ENCODE results near the gene SLC35A2.
A peak's percentile ranks its signal among the peaks of the same experiment; 100 is the strongest.

The SLC35A2 gene

DNA sequence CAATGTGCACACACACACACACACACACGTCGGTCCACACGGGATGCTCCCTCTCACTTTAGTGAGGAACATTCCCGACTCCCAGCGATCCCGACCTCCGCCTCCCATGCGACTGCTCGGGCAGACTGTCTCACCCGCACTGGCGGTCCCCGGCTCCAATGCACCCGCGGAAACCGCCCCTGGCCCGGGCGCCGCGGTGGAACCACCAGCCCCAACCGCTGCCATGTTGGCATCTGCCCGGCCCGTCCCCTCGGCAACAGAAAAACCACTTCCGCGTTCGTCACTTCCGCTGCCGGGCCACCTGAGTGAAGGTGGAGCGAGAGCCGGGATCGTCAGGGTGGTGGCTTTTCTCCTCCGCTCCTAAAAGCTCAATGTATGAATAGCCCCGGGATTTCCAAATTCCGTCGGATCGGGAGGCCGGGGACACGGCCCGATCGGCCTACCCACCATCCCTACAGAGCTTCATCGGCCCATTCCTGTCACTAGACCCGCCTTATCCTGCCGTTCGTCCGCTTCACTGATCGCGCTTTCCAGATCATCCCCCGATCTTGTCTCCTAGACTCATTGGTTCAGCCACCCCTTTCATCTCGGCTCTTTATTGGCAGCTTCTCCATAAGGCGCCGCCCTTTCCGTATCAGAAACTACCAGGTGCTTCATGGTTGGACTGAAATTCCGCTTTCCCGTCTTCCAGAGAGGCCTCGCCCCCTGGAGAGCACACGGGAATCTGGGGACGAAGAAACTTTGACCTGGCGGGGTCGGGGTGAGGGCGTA lies at the start of gene SLC35A2:
Gene SLC35A2 (minus strand): TSS at position 235 of the 771 bp plus-strand sequence. CDS start 10 bp downstream, at position 225.
- peak; percentile 81 for DNase-seq (ENCODE audit: low spot score)

DNA sequence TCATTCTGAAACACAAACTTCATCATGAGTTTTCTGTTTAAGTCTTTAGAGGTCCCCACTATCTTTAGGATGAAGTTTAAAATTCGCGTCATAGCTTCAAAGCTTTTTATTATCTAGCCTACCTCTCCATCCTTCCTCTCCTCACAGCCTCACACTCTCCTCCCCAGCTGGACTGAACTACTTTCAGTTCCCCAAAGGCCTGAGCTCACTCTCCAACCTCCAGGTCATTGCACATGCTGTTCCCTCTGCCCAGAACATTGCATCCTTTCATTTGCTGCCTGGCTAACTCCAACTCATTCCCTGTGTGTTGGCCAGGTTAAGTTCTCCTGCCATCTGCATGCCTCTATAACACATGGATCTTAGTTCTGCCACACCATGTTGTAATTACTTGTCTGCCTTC lies 48.8 kb upstream of the SLC35A2 start:
- no peak for DNase-seq (ENCODE audit: low spot score)

DNA sequence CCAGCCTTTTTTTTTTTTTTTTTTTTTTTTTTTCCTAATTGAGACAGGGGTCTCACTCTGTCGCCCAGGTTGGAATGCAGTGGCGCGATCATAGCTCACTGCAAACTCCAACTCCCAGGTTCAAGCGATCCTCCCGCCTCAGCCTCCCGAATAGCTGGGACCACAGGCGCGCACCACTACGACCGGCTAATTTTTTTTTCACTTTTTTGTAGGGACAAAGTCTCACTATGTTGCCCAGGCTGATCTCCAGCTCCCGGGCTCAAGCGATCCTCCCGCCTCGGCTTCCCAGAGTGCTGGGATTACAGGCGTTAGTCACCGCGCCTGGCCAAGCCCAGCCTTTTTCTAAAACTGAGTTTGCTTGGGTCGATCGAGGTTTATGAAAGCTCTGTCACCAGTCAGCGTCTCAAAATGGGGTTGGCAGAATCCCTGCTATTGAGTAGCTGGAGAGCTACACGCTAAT lies 47.2 kb upstream of the SLC35A2 start:
- DNase-seq (ENCODE audit: low spot score): no peak

DNA sequence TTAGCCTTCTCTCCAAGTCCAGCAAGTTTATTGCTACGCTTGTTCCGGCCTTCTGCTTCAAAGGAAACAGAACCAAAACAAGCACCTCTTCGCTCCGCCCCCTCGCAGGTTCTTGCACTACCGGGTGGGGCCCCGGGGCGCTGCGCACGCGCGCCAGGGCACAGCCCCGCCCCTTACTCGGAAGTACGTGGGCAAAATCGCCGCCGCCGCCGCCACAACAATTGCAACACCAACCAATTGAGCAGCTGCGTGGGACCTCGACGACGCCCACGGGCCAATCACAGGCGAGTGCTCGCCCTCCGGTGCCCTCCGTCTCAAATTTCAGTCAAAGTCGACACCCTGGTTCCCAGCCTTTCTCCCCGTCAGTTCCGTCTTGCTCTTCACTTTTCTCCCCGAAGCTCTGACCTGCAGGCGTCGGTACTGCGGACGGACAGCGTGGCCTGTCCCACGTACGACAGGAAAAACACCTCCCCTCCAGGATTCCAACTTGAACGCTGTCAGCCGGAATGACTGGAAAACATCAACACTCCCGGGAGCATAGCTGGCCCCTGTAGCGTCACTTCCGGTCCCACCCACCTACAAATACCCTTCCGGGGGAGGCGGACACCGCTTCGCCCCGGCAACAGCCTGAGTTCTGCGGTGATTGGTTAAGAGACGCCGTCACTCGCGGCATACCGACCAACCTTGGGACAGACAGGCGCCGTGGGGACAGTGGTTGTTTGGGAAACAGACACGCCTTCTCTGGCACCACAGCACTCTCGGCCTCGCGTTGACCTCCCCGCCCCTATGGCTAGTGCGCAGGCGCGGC lies 46.6 kb upstream of the SLC35A2 start:
- peak; percentile 93 for DNase-seq (ENCODE audit: low spot score)

DNA sequence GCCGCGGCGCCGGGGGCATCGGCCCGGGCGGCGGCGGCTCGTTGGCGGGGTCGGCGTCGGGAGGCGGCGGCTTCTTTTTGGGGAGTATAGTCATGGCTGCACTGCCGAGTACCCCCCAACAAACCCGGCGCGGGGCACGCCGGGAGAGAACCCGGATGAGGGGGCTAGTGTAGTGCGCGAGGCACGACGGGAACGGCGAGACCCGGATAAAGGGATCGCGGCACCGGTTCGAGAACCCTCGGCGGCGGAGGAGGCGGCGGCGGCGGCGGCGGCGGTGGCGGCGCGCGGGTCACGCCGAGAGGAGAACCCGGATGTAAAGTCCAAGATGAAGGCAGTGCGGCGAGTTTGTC lies 46.0 kb upstream of the SLC35A2 start, which contains the start of gene OTUD5:
Gene OTUD5 (minus strand): TSS at position 131 of the 350 bp plus-strand sequence. CDS start 37 bp downstream, at position 94.
- peak; percentile 62 for DNase-seq (ENCODE audit: low spot score)

DNA sequence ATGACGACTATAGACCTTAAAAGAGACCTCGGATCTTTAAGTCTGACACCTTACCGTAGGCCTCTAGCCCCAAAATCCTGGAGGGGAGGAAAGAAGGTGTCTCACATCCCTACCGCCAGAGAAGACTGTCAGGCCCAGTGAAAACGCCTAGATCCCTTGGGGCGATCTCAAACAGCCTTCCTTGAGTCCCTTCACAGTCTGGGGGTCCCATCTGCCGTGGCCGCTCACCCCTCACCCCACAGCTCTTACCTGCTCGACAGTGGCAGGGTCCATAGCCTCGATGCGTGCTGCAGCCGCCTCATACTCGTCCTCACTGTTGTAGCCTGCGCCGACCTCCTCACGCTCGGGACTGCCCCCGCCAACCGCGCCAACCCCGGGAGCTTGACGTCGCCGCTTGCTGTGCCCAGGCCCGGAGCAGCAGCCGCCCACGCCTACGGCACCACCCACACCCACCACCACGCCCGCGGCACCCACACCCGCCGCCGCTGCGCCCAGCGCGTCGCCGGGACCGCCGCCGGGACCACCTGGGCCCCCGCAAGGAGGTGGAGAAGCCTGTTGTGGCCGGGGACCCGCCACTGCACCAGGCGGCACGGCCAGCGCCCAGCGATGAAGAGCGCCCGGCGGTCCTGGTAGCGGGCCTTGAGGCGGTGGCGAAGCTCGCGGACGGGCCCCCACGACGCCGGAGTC lies 45.4 kb upstream of the SLC35A2 start:
- no peak for DNase-seq (ENCODE audit: low spot score)

DNA sequence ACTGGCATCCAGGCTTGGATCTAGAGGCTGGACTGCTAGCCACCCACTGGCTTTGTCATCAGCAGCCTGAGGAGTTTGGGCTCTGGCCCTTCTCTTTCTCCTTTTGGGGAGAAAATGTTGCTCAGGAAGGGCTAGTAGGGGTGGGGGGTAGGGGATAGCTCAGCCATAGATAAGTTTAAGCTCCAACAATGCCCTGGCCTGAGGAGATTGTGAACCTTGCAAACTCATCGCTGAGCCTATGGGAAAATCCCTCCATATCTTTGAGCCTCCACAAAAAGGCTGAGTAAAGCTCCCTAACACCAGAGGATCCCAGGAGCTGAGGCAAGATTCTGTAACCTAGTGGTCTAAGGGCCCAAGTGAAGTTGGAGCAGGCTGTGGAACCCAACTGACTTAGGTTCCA lies 37.1 kb upstream of the SLC35A2 start:
- DNase-seq (ENCODE audit: low spot score): no peak

DNA sequence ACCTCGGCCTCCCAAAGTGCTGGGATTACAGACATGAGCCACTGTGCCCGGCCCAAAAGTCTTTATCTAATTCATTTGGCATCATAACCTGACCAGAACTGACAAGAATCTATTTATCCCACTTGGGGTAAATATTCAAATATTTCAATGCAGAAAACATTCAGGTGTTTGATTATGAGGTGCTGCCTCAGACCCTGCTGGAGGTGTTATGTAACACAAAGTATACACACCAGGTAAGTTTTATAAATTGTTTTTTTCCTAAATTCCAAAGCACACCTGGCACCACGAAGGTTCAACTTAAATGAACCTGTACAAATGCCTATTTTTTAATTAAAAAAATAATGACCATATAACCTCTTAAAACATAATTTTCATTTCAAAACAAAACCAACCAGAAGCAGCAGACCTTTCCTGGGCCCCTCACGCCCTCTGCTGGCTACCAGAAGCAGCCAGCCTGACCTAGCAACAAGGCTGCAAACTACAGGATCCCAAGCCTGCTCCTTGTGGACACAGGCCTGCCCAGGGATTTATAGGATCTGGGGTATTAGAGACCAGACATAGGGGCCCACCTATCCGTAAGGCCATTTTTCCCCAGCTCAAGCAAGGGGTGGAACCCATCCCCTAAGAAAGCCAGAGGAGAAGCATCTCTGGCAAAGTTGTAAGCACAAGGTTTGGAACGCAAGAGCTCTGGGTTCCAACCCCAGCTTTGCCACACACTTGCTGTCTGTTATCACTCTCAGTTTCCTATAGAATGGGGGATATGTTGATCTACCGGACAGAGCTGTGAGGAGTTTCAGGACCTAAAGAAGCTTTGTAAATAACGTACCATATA lies 34.3 kb upstream of the SLC35A2 start:
- peak; percentile 18 for DNase-seq (ENCODE audit: low spot score)

DNA sequence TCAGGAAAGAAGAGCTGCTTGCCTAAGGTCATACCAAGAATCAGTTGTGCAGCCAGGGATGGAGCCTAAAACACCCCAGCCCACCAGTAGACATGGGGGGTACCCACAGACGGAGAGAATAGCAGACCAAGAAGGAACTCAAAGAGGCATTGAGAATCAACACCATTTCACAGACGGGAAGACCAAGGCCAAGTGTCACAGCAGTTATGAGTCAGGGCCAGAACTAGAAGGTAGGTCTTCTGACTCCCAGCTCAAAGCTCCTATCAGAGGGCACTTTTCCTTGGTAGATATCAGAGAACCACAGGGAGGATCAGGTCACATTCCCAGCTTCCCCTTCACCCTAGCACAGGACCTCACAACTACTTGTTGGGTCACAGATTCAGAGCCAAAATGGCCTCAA lies 31.4 kb upstream of the SLC35A2 start:
- DNase-seq (ENCODE audit: low spot score): no peak

DNA sequence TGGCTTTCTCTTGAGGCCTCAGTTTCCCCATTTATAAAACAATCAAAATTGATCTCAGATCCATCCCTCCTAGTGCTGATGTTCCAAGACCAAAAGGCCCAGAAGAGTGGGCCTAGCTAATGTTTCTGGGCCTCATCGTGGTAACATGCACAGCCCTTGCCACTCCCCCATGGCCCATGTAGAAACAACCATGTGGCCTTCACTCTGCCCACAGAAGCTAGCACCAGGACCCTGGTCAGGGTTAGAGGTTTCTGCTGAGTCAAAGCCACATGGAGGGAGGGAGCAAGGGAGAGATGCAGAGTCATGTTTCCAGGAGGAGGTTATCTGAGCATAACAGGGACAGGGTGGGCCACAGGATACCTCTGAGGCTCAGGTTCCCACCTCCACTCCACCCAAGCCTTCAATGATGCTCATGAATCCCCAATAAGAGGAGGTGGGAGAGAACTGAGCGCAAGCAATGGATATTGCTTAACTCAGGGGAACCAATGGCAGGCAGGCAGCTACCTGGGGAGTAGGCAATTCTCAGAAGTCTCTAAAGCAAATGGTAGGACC lies 29.0 kb upstream of the SLC35A2 start:
- DNase-seq (ENCODE audit: low spot score): no peak

DNA sequence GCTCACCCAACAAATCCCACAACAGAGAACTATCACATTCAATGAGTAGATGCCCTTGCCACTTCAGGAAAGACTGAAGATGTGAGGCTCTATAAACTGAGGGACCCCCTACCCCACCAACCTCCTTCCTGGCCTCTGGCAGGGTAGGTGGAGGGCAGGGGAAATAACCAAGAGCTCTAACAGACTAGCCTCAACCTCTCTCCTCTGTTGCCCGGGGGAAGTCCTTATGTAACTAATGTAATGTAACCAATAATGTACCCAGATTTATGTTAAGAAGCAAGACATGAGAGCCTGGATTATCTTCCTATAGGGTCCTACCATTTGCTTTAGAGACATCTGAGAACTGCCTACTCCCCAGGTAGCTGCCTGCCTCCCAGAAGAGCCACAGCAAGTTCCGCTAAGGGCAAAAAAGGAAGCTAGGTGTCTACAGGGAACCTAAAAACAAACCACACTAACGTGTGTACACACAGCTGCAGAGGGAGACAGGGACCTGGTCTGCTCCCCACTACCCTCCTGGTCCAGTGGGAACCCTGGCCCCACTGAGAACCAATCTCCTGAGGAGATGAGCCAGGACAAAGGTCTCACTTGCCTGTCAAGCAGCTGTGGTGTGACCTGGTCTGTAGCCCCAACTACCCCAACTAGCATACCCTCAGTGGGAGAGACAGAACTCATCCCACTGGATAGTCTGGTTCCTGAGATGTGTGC lies 28.2 kb upstream of the SLC35A2 start:
- DNase-seq (ENCODE audit: low spot score): peak; percentile 23

DNA sequence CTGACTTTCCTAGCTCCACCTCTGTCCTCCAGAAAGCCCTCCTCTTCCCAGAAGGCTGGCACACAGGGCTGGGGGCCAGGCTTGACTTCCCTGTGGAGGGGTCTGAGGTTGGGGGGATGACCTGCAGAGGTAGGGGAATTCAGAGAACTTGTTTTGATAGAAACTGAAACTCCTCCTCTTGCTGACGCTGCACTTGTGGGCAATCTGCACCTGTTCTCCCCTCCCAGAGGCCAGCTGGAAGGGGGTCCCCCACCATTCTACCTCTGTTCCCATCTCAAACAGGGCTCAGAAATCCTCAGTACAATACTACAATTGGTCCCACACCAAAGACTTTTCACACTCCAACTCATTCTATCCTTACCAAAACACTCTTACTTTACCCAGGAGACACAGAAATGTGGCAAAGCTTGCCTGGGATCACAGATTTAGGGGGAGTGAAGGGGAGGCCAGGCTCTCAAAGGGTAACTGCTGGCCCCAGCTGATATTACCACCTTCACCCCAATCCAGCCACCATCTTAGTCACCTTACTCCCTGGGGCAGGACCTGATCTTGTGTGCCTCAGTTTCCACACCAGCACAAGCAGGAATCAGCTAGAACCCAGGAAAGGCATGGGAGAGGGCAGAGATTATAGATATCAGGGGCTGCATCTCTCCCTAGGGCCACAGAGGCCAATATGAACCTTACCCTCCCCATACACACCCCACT lies 27.4 kb upstream of the SLC35A2 start:
- peak; percentile 53 for DNase-seq (ENCODE audit: low spot score)

DNA sequence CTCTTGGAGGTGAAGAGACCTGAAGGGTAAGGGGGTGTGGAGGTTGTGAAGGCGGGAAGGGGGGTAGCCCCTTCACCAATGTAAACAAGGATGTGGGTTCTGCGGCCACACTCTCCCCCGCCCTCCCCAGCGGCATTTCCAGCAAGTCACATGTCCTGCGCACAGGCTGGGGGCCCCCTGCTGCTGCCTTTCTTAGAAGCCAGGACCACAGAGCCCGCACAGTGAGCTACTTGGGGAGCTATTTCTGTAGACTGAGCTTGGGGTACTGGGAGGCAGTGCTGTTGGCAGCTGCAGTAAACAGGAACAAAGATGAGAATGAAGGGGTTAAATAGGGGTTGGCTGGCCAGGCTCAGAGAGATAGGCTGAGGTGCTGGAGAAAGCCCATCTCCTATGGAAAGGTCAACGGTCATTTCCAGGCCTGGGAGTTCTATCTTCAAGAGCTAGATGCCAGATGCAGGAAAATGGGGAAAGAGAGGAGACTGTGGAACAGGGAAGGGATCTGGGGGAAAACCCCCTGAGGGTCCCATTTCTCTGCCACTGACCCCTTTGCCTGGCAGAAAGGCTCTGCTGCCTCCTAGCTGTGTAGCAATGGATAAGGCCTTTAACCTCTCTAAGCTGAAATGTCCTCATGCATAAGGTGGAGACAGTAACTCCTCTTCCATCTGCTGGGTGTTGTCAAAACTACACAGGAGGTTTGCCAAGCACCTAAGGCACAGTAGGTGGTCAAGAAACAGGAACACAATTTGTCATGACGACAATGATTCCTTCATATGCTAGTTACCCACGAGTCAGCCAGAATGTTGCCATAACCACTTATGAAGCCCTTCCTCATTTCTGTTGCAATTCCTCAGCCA lies 25.8 kb upstream of the SLC35A2 start:
- DNase-seq (ENCODE audit: low spot score): peak; percentile 48

DNA sequence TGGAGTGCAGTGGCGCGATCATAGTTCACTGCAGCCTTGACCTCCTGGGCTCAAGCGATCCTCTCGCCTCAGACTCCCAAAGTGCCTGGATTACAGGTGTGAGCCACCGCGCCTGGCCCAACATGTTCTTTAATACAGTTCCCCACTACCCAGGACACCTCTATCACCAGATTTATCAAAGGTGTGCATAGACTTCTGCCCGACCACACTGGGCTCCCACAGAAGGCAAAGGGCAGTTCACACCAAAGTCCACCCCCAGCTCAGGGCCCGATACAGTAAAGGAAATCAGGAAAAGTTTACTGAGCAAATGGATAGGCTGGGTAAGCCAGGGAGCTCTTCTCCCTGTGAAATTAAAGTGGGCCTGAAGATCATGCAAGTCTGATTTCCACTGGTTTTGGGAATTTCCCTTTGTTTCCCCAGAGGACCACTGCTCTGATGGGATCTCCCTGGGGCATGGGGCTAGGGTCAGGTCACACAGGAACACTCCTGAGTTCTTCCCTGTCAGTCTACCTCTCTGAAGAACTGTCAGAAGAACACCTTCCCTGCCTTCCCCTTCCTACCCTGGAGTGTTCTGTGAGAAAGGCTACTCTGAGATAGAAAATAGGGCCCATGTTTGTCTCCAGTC lies 25.1 kb upstream of the SLC35A2 start:
- DNase-seq (ENCODE audit: low spot score): no peak

DNA sequence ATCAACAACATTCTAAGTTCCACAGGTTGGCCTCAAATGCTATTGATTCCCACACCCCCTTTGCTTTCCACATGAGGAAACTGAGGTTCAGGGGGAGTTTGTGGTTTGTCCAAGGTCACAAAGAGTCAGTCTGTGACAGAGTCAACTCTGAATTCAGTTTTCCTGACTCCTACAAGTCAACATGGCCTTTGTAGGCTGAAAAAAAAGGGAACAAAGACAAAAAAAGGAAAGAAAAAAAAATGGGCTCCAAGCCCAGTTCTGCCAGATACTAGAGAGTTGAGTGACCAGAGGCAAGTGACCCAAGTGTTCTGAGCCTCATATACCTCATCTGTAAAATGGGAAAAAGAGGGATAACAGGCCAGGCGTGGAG lies 23.8 kb upstream of the SLC35A2 start:
- DNase-seq (ENCODE audit: low spot score): no peak

DNA sequence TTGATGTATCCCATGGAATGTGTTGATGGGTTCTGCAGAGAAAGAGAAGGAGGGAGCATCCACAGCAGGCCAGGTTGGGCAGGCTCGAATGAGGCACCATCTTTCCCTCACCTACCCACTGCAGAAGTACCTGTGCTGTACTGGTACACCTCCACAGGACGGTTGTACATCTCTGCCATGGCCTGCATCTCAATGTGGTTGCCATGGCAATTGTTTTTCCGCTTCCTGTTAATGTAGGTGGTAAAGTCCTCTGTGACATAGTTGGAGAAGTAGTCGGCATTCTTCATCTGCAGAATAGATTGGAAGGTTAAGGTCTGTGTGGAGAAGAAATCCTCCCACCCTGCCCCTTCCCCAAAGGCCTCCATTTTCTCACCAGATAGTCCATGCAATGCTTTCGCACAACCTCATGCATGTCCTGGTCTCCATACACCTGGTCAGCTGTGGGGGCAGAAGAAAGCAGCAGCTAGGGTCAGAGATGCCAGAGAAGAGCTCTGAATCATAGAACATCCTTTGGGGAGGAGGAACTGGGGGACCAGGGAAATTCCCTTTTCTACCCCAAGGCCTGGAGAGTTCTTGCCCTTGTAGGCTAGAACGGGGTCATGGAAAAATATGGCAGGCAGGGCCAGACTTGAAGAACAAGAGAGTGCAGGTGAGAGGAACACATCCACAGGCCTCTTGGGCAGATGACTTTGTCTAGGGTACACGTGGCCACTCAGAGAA lies 23.3 kb upstream of the SLC35A2 start:
- no peak for DNase-seq (ENCODE audit: low spot score)

DNA sequence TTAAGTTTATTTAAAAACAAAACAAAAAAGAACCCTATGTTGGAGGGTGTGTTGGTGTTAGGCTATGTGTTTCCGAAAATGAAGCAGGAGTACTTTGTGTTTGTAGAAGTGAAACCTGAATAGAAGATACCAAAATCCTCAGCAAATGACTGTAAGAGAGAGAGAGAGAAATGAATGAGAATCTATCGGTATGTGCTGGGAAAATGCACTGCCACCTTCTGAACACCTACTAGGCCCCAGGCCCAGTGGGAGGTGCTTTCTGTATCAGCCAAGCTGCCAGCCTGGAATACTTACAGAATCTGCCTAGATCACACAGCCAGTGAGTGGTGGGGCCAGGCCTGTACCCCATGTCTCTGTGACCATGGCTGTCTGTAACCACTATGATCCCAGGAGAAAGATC lies 22.3 kb upstream of the SLC35A2 start:
- no peak for DNase-seq (ENCODE audit: low spot score)

Measured in germinal center (tissue), 1 donor.